RWPE1 (cell line): ENCODE data around the gene BTRC.

Source experiments
- CTCF ChIA-PET: fragments of 350-600 bp; sonication (Branson Sonifier 250); formaldehyde crosslinking; extraction: SDS; loops from one replicate; lab custom pipeline; 2021; lab: Yijun Ruan, JAX
- POLR2A ChIA-PET: fragments of 400-600 bp; formaldehyde crosslinking; extraction: SDS; loops from one replicate; lab custom pipeline; 2020; ENCODE audit warnings: antibody characterized with exemption; ENCODE audit not compliant: low non-redundant PET; lab: Yijun Ruan, JAX
- DNase-seq: peaks from one replicate; pipeline ENCODE4 v3.0.0; 2012; ENCODE audit warnings: low spot score
- H3K27ac ChIP-seq: fragments of 450-650 bp; 2 replicates; pipeline ENCODE4 v1.5.1; 2017
- CTCF ChIP-seq: fragments of 450-650 bp; conservative IDR thresholded peaks from 2 replicates; pipeline ENCODE4 v1.5.1; 2017; ENCODE audit warnings: low read depth, mild to moderate bottlenecking

The BTRC gene

GRCh38 chr10:101561068-101561915, 207.3 kb downstream of the BTRC start:
- CTCF ChIA-PET = interaction anchor here (0.6 to 1.8 kb wide), 4 partner anchors 9 to 460 kb away, joined by 3 to 9 read pairs (median 4); no protein-coding TSS in a partner anchor
- no peak for TF ChIP-seq CTCF
- DNase-seq = no peak
- POLR2A ChIA-PET = no interaction called here
- H3K27ac ChIP-seq = no peak overlapping the region

- ChIA-PET CTCF (interaction anchor here (0.5 to 1.6 kb wide), 2 partner anchors 22 to 348 kb away, joined by 3 to 4 read pairs; no protein-coding TSS in a partner anchor), POLR2A (no interaction called here)
- no peak overlapping the region for H3K27ac ChIP-seq
- no peak for DNase-seq
- TF ChIP-seq CTCF = no peak
These were observed 208.3 kb downstream of the BTRC start for GRCh38 chr10:101562231-101562630.

- ChIA-PET POLR2A (no interaction called here), CTCF (interaction anchor here (0.5 kb wide), 1 partner anchor 22 kb away, joined by 3 read pairs; no protein-coding TSS in a partner anchor)
- no peak for TF ChIP-seq CTCF
These were observed 209.0 kb downstream of the BTRC start for GRCh38 chr10:101563007-101563406.

GRCh38 chr10:101563497-101564040, 209.6 kb downstream of the BTRC start:
- H3K27ac ChIP-seq = no peak overlapping the region
- ChIA-PET POLR2A (no interaction called here), CTCF (no interaction called here)
- TF ChIP-seq CTCF = no peak
- no peak for DNase-seq

More at GRCh38 chr10:101563007-101563406, 209.0 kb downstream of the BTRC start:
- no peak overlapping the region for H3K27ac ChIP-seq
- DNase-seq = no peak

GRCh38 chr10:101564490-101564991, 210.6 kb downstream of the BTRC start:
- DNase-seq = no peak
- ChIA-PET CTCF (no interaction called here), POLR2A (no interaction called here)
- no peak for TF ChIP-seq CTCF
- H3K27ac ChIP-seq = no peak overlapping the region

GRCh38 chr10:101565370-101565900, 211.5 kb downstream of the BTRC start:
- no peak for TF ChIP-seq CTCF
- CTCF ChIA-PET = interaction anchor here (0.7 kb wide), 1 partner anchor 98 kb away, joined by 4 read pairs; no protein-coding TSS in a partner anchor
- POLR2A ChIA-PET = no interaction called here
- DNase-seq = no peak
- H3K27ac ChIP-seq = no peak overlapping the region
